GM23248 (cell line): ENCODE results near the gene EFNB1. TPM values are rescaled to one million over a fixed set of nuclear protein-coding genes. Genes with fewer than 3 reads are reported as not detected.

Experiments used
- DNase-seq: peaks from one replicate; pipeline ENCODE4 v3.0.0-alpha.2; 2015
- H2AFZ ChIP-seq: fragments of 200-600 bp; sonication (generic); 2 replicates; pipeline ENCODE4 v1.6.1; 2016; ENCODE audit warnings: antibody characterized with exemption
- H3F3A ChIP-seq: fragments of 200-600 bp; sonication (generic); 2 replicates; pipeline ENCODE4 v1.6.1; 2016; ENCODE audit warnings: mild to moderate bottlenecking, antibody characterized with exemption, mixed run types; ENCODE audit not compliant: insufficient read depth
- H3K27ac ChIP-seq: fragments of 200-600 bp; sonication (generic); 2 replicates; pipeline ENCODE4 v1.5.1; 2016; ENCODE audit warnings: mild to moderate bottlenecking
- H3K27me3 ChIP-seq: fragments of 200-600 bp; sonication (generic); replicated peaks from 2 replicates; pipeline ENCODE4 v1.6.1; 2016; ENCODE audit warnings: mild to moderate bottlenecking; ENCODE audit not compliant: insufficient read depth
- H3K36me3 ChIP-seq: fragments of 200-600 bp; sonication (generic); 2 replicates; pipeline ENCODE4 v1.6.1; 2016; ENCODE audit warnings: low read depth, mild to moderate bottlenecking
- H3K4me1 ChIP-seq: fragments of 200-600 bp; sonication (generic); 2 replicates; pipeline ENCODE4 v1.6.1; 2016; ENCODE audit warnings: mild to moderate bottlenecking; ENCODE audit not compliant: insufficient read depth
- H3K4me2 ChIP-seq: fragments of 200-600 bp; sonication (generic); one replicate; pipeline ENCODE4 v1.6.1; 2016; ENCODE audit warnings: mild to moderate bottlenecking; ENCODE audit not compliant: unreplicated experiment
- H3K4me3 ChIP-seq: fragments of 200-600 bp; sonication (generic); 2 replicates; pipeline ENCODE4 v1.5.1; 2016; ENCODE audit warnings: mild to moderate bottlenecking
- H3K79me2 ChIP-seq: fragments of 200-600 bp; sonication (generic); 2 replicates; pipeline ENCODE4 v1.6.1; 2016; ENCODE audit warnings: mild to moderate bottlenecking; ENCODE audit not compliant: insufficient read depth
- H3K9ac ChIP-seq: fragments of 200-600 bp; sonication (generic); 2 replicates; pipeline ENCODE4 v1.6.1; 2016; ENCODE audit warnings: mild to moderate bottlenecking
- H3K9me2 ChIP-seq: fragments of 200-600 bp; sonication (generic); 2 replicates; pipeline ENCODE4 v1.6.1; 2016; ENCODE audit warnings: mixed run types, mild to moderate bottlenecking, moderate library complexity; ENCODE audit not compliant: insufficient read depth
- H3K9me3 ChIP-seq: fragments of 200-600 bp; sonication (generic); one replicate; pipeline ENCODE4 v1.6.1; 2017; ENCODE audit warnings: low read depth
- H4K20me1 ChIP-seq: fragments of 200-600 bp; sonication (generic); 2 replicates; pipeline ENCODE4 v1.6.0; 2016; ENCODE audit not compliant: insufficient read depth
- EZH2 ChIP-seq: fragments of 200-600 bp; sonication (generic); IDR thresholded peaks from 2 replicates; pipeline ENCODE4 v1.6.1; 2018; ENCODE audit warnings: antibody characterized with exemption, mild to moderate bottlenecking; ENCODE audit not compliant: insufficient read depth, poor library complexity, severe bottlenecking
- EZH2phosphoT487 ChIP-seq: fragments of 200-600 bp; sonication (generic); IDR thresholded peaks from 2 replicates; pipeline ENCODE4 v1.6.1; 2018; ENCODE audit warnings: antibody characterized with exemption, moderate library complexity, mild to moderate bottlenecking, low read depth; ENCODE audit not compliant: insufficient read depth
- WGBS, 2 experiments: methylation state at CpG; one replicate each; pipeline ENCODE4 v1.1.6; 2015 to 2017; ENCODE audit warnings: low lambda C conversion rate in 2 of 2, low coverage in 1 of 2; ENCODE audit errors: missing lambda C conversion rate in 2 of 2; 5-methylcytosine and 5-hydroxymethylcytosine counted together
- in situ Hi-C: fragments of 300-500 bp; cut with MboI; formaldehyde crosslinking; loops from 2 replicates; pipeline ENCODE4 v1.15.0; 2020
- polyA plus RNA-seq: library from polyadenylated mRNA; unstranded; fragments of >200 nt; fragmentation: Nextera tagmentation; extraction: Ambion mirVana; gene quantifications from 2 replicates; pipeline ENCODE4 v1.2.1, GENCODE V29; 2016
- total RNA-seq: library from RNA; depleted of rRNA; stranded (reverse); fragments of >200 nt; shearing (Covaris generic); gene quantifications from 2 replicates; pipeline ENCODE4 v1.2.3, GENCODE V29; 2014

Gene EFNB1
- total and polyA plus RNA-seq, 2 experiments from 2014 or later, result 5.3 to 15.8 TPM

DNA sequence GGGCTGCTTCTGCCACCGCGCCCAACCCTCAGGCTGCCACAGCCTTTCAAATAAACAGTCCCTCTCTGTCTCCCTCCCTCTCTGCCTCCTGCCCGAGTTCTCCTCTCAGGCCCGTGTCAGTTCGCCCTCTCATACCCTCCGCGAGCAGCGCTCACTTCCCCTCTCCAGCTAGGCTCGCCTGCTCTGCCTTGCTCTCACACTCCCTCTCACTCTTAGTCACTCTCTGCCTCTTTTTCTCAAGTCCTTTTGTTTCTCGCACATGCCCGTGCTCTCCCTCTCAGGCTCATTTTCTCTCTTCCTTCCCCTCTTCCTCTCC, 3.2 kb downstream of the EFNB1 start:
- Histone ChIP-seq H3K4me3 (peak overlapping the region; percentile 84), H3K4me2 (peak overlapping the region; percentile 92), H3K36me3 (no peaks in the 10 kb centered on the region), H3K4me1 (0 out of 2 replicates have a peak, but pooled peaks cover 3% of the 10 kb centered on the region), H3K27me3 (no peaks in the 10 kb centered on the region), H3K9me3 (no peaks in the 10 kb centered on the region), H2AFZ (peak overlapping the region; percentile 56; the same call in 1 of the 2 replicates), H3K79me2 (peaks cover 12% of the 10 kb centered on the region; the same call in 1 of the 2 replicates), H3K9me2 (no peaks in the 10 kb centered on the region), H3K27ac (peak overlapping the region; percentile 39), H3K9ac (peak overlapping the region; percentile 67), H4K20me1 (no peaks in the 10 kb centered on the region), H3F3A (no peaks in the 10 kb centered on the region)
- no peak for TF ChIP-seq EZH2phosphoT487
- TF ChIP-seq EZH2, result no peak
- WGBS, 2 experiments, result 0 to 2% methylated on average over 2 to 11 of the region's 11 CpGs
- in situ Hi-C loops, result no loop called here
- DNase-seq, result peak; percentile 88

DNA sequence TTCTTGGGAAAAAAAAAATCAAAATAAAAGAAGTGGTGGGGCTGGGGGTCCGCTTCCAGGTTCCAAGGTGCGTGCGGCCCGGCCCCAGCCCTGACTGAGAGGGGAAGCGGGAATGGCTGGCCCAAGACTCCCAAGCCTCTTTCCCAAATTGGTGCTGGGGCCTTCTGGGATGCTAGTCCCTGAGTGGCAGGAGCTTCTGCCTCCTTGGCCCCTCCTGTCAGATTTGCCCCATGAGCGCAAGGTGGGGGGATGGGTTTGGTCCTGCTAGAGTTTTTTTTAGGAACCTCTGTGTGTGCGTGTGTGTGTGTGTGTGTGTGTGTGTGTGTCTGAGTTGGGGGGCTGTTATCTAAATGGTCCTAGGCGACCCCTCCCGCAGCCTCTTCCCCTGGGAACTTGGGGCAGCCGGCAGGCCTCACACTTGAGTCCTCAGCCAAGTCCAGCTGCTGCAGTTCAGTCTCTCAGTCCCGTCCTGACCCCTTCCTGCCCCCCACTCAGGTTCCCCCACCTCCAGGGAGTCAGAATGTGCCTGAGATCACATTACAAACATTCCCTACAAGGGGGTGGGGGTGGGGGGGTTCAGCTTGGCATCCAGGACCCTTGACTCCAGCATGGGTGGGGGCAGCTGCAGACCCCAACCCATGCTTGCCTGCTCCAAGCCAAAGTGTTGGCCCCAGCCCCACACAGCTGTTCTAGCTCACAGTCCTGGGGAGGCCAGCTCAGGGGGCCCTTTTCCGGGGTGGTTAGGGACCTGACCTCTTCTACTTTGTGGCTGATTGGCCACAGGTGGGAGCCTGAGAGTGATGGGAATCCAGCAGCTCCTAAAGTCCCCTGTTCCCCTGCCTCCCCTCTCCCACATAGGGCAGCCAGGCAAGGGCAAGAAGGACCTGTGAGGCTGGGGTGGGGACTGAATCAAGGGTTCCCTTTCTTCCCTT, 4.0 kb downstream of the EFNB1 start:
- Histone ChIP-seq H3K4me1 (0 out of 2 replicates have a peak, but pooled peaks cover 3% of the 10 kb centered on the region), H3K27ac (peak overlapping the region; percentile 39), H3F3A (no peaks in the 10 kb centered on the region), H3K4me3 (peak overlapping the region; percentile 84; the same call in 1 of the 2 replicates), H2AFZ (peak overlapping the region; percentile 56; the same call in 1 of the 2 replicates), H4K20me1 (no peaks in the 10 kb centered on the region), H3K27me3 (no peaks in the 10 kb centered on the region), H3K9me2 (no peaks in the 10 kb centered on the region), H3K36me3 (no peaks in the 10 kb centered on the region), H3K4me2 (peak overlapping the region; percentile 92), H3K9ac (peak overlapping the region; percentile 67), H3K79me2 (peaks cover 12% of the 10 kb centered on the region; the same call in 1 of the 2 replicates), H3K9me3 (no peaks in the 10 kb centered on the region)
- 58 to 71% methylated on average over 5 to 12 of the region's 12 CpGs for WGBS, 2 experiments
- DNase-seq, result no peak
- in situ Hi-C loops, result no loop called here
- TF ChIP-seq EZH2phosphoT487, result no peak
- TF ChIP-seq EZH2, result no peak

DNA sequence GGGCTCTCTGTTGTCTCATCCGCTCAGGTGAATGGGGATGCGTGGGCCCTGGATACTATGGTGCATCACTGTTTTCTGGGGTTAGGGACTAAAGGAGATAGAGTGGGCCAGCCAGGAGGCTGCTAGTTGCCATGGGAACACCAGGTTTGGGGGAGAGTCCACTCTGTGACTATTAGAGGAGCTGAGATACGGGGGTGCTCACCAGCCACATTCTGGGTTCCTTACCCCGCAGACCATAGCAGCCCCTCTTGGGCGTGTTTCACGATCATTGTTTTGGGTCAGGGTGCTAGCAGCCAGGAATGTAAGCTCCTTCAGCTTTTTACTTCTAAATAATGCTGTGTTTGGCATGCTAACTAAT, 4.6 kb downstream of the EFNB1 start:
- 93% methylated on average over 2 to 4 of the region's 6 CpGs for WGBS, 2 experiments
- H3K4me3 ChIP-seq, result no peak overlapping the region
- H3K9me2 ChIP-seq, result no peaks in the 10 kb centered on the region
- H3K9me3 ChIP-seq, result no peaks in the 10 kb centered on the region
- H3K27me3 ChIP-seq, result no peaks in the 10 kb centered on the region
- no peak for TF ChIP-seq EZH2phosphoT487
- 0 out of 2 replicates have a peak, but pooled peaks cover 3% of the 10 kb centered on the region for H3K4me1 ChIP-seq
- H3F3A ChIP-seq, result no peaks in the 10 kb centered on the region
- H3K4me2 ChIP-seq, result no peak overlapping the region
- in situ Hi-C loops, result no loop called here
- no peak for DNase-seq
- no peak overlapping the region for H3K27ac ChIP-seq
- peaks cover 12% of the 10 kb centered on the region; the same call in 1 of the 2 replicates for H3K79me2 ChIP-seq
- H3K36me3 ChIP-seq, result no peaks in the 10 kb centered on the region
- H3K9ac ChIP-seq, result no peak overlapping the region
- no peaks in the 10 kb centered on the region for H4K20me1 ChIP-seq
- H2AFZ ChIP-seq, result no peak overlapping the region

DNA sequence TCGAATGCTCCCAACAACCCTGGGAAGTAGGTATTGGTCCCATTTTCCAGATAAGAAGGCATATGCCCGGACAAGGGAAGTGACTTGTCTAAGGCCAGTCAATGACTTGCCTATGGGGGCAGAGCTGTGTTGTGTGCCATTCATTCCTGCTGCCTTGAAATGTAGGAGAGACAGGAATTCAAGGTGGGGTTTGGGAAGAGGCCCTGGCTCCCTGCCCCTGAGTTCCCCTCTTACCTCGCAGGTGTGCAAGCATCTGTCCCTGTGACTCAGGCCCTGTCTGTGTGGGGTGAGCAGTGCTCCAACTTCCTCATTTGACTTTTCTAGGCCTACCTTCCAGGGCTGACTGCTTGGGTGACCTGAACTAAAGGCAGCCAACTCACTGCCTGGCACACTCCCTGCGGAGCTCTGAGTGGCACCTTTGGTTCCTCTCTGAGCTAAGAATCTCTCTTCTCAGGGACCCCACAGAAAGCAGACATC, 5.1 kb downstream of the EFNB1 start:
- in situ Hi-C loops, result no loop called here
- DNase-seq, result no peak

More for the DNA sequence above, 5.1 kb downstream of the EFNB1 start:
- H3K4me2 ChIP-seq, result no peak overlapping the region
- WGBS, 2 experiments, result 75 to 76% methylated on average over 4 of the region's 4 CpGs
- H2AFZ ChIP-seq, result no peak overlapping the region
- H4K20me1 ChIP-seq, result no peaks in the 10 kb centered on the region
- H3K27ac ChIP-seq, result no peak overlapping the region
- H3K4me3 ChIP-seq, result no peak overlapping the region
- no peaks in the 10 kb centered on the region for H3K36me3 ChIP-seq
- H3K4me1 ChIP-seq, result 0 out of 2 replicates have a peak, but pooled peaks cover 3% of the 10 kb centered on the region
- H3K79me2 ChIP-seq, result peaks cover 12% of the 10 kb centered on the region; the same call in 1 of the 2 replicates
- H3K27me3 ChIP-seq, result no peaks in the 10 kb centered on the region
- no peak for TF ChIP-seq EZH2
- TF ChIP-seq EZH2phosphoT487, result no peak
- H3K9ac ChIP-seq, result no peak overlapping the region
- no peaks in the 10 kb centered on the region for H3K9me2 ChIP-seq
- H3F3A ChIP-seq, result no peaks in the 10 kb centered on the region
- no peaks in the 10 kb centered on the region for H3K9me3 ChIP-seq
